Tibial nerve (tissue), 4 donors: ENCODE results near the gene CYP4F3. TPM values are rescaled to one million over a fixed set of nuclear protein-coding genes. Genes with fewer than 3 reads are reported as not detected.

ENCODE experiments used
- small RNA-seq: library from RNA; depleted of rRNA; stranded (forward); fragments of <200 nt; gene quantifications from one replicate; pipeline ENCODE3, GENCODE V24; 2016
- total RNA-seq, 4 donors: library from RNA; depleted of rRNA; stranded (reverse); fragments of >200 nt; gene quantifications; one replicate each; pipeline ENCODE4 v1.1.0, GENCODE V29; 2016

The CYP4F3 gene
- total RNA-seq, 4 donors from 2014 or later, result 3.3 to 19.7 (median 13.0) TPM; not detected in 1

Small RNA genes within 50 kb of the gene (small RNA-seq; reads per million reads assigned to genes)
- gene AD000091.1, result not detected

Other genes with a start within 250 kb of the CYP4F3 start
- gene AKAP8L, start 221.9 kb upstream of the CYP4F3 start, total RNA-seq, result 100 to 1,000 TPM; 170 to 248 (median 183) TPM
- gene WIZ, start 190.9 kb upstream of the CYP4F3 start, total RNA-seq, result 100 to 1,000 TPM in 1 of 4 donors, 10 to 100 TPM in 3; 31.5 to 108 (median 46.3) TPM
- gene RASAL3, start 176.4 kb upstream of the CYP4F3 start, total RNA-seq, result 1 to 10 TPM; 2.9 to 6.6 (median 4.3) TPM
- not detected for gene PGLYRP2, start 161.4 kb upstream of the CYP4F3 start, total RNA-seq
- gene CYP4F22, start 132.4 kb upstream of the CYP4F3 start, total RNA-seq, result under 1 TPM in 1 of 4 donors, not detected in 3; 0.30 TPM
- gene CYP4F8, start 25.7 kb upstream of the CYP4F3 start, total RNA-seq, result not detected
- 10 to 100 TPM; 12.6 to 62.0 (median 50.4) TPM for gene CYP4F12, start 32.2 kb downstream of the CYP4F3 start, total RNA-seq
- not detected for gene OR10H2, start 87.1 kb downstream of the CYP4F3 start, total RNA-seq
- not detected for gene OR10H3, start 97.1 kb downstream of the CYP4F3 start, total RNA-seq
- not detected for gene OR10H5, start 146.8 kb downstream of the CYP4F3 start, total RNA-seq
- gene OR10H1, start 174.8 kb downstream of the CYP4F3 start, total RNA-seq, result not detected